BJ (cell line): Measurements from ENCODE around the gene REX1BD. TPM values are rescaled to one million over a fixed set of nuclear protein-coding genes. Genes with fewer than 3 reads are reported as not detected.

Experiments
- CTCF ChIA-PET: fragments of 350-600 bp; formaldehyde crosslinking; extraction: SDS; loops from one replicate; lab custom pipeline; 2021; ENCODE audit warnings: antibody characterized with exemption, inconsistent platforms; lab: Yijun Ruan, JAX
- POLR2A ChIA-PET: fragments of 300-600 bp; sonication (Branson Sonifier 250); formaldehyde crosslinking; extraction: SDS; loops from one replicate; lab custom pipeline; 2021; ENCODE audit warnings: antibody characterized with exemption; lab: Charles Lee
- DNase-seq: peaks from one replicate; pipeline ENCODE4 v3.0.0-alpha.2; 2011; ENCODE audit warnings: low read depth
- H3K27me3 ChIP-seq: 2 replicates; pipeline ENCODE4 v1.6.0; 2011; ENCODE audit warnings: low read length; ENCODE audit not compliant: control insufficient read depth, insufficient read depth
- H3K36me3 ChIP-seq: 2 replicates; pipeline ENCODE4 v1.5.1; 2011; ENCODE audit warnings: low read length; ENCODE audit not compliant: control insufficient read depth, insufficient read depth
- H3K4me3 ChIP-seq: 2 replicates; pipeline ENCODE4 v1.5.1; 2011; ENCODE audit warnings: low read depth, mild to moderate bottlenecking, control low read depth, low read length
- CTCF ChIP-seq: IDR thresholded peaks from 2 replicates; pipeline ENCODE4 v1.5.1; 2011; ENCODE audit warnings: low read depth, mild to moderate bottlenecking, control low read depth, inconsistent platforms, low read length, moderate library complexity; ENCODE audit not compliant: insufficient read depth
- polyA plus RNA-seq: library from polyadenylated mRNA; depleted of rRNA; stranded (reverse); fragments of >200 nt; gene quantifications from 2 replicates; pipeline ENCODE4 v1.2.3, GENCODE V29; 2011

Gene REX1BD
- polyA plus RNA-seq, 1 experiment: 24.3 TPM

DNA sequence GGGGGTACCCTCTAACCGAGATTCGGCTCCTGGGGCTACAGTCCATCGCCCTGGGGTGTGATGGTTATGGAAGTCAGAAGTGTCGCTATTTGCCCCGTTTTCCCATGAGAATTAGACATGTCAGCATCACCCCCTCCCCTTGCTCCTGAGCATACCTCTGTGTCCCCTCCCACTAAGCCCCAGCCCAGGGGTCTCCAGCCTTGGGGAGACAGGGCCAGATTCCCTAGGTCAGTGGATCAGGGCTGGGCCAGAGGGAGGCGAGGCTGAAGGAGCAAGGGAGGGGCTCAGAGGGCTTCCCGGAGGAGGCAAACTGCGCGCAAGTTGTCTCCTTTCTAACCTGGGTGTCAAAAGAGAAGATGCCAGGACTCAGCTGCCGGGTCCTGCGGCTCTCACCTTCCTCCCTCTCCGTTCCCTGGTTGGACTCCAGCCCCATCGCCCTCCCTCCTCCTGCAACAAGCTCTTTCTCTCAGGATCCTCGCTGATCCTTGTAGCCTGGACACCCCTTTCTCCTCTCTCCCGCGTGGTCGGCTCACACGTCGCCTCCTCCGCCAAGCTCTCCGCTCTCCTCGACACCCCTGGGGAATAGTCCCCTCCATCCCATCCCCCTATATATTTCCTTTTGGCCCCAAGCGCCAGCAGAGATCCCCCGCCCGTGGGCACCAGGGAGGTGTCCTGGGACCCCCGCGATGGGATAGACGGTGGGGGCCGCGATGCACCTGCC is 23.6 kb downstream of the REX1BD start:
- no peak for DNase-seq
- H3K27me3 ChIP-seq: peaks cover 53% of the 10 kb centered on the region
- CTCF ChIA-PET: interaction anchor here (1.0 kb wide), 2 partner anchors 16 kb away, joined by 3 to 5 read pairs; no protein-coding TSS in a partner anchor
- TF ChIP-seq CTCF: no peak
- POLR2A ChIA-PET: no interaction called here
- peak overlapping the region; percentile 40 for H3K4me3 ChIP-seq
- no peaks in the 10 kb centered on the region for H3K36me3 ChIP-seq

- DNase-seq: no peak
- TF ChIP-seq CTCF: no peak
- H3K36me3 ChIP-seq: no peaks in the 10 kb centered on the region
- H3K4me3 ChIP-seq: peak within 1 kb of the TSS; percentile 40
- ChIA-PET CTCF (interaction anchor here (1.0 kb wide), 2 partner anchors 16 to 17 kb away, joined by 3 to 5 read pairs; no protein-coding TSS in a partner anchor), POLR2A (no interaction called here)
- peaks cover 47% of the 10 kb centered on the region for H3K27me3 ChIP-seq
These were observed 24.4 kb downstream of the REX1BD start, which contains the start of gene TMEM59L for GRCh38 chr19:18612772-18613588. Gene TMEM59L (plus strand): TSS chr19:18612870. CDS start chr19:18612959, 89 bp downstream.

DNA sequence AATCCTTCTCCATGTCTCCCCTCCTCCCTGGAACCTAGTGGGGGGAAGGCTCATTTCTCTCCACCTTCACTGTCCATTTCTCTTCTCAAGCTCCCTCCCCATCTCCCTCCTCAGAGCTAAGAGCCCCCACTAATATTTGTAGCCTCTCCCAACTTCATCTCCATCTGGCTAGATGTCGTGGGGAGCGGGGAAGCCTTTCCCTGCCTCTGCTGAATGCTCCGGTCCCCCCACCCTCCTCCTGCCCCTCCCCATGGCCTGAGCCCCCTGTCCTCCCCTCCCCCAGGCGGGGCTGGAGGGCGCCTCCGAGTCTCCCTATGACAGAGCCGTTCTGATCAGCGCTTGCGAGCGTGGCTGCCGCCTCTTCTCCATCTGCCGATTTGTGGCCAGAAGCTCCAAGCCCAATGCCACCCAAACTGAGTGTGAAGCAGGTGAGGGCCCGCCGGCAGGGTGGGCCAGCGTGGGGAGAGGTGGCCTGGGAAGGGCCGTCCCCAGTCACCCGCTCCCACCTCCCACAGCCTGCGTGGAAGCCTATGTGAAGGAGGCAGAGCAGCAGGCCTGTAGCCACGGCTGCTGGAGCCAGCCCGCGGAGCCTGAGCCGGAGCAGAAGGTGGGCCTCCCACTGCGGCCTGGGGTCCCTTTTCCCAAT is 25.1 kb downstream of the REX1BD start:
- Histone ChIP-seq H3K36me3 (no peaks in the 10 kb centered on the region), H3K4me3 (no peak overlapping the region), H3K27me3 (peaks cover 39% of the 10 kb centered on the region)
- no peak for DNase-seq
- no peak for TF ChIP-seq CTCF
- POLR2A ChIA-PET: no interaction called here
- CTCF ChIA-PET: interaction anchor here (0.6 kb wide), 1 partner anchor 215 kb away, joined by 3 read pairs; no protein-coding TSS in a partner anchor

- POLR2A ChIA-PET: no interaction called here
- Histone ChIP-seq H3K27me3 (peaks cover 26% of the 10 kb centered on the region), H3K4me3 (no peak overlapping the region), H3K36me3 (no peaks in the 10 kb centered on the region)
- CTCF ChIA-PET: interaction anchor here (0.6 kb wide), 1 partner anchor 231 kb away, joined by 3 read pairs; no protein-coding TSS in a partner anchor
- DNase-seq: no peak
- no peak for TF ChIP-seq CTCF
These were observed 27.4 kb downstream of the REX1BD start for GRCh38 chr19:18616023-18616422.
